Erythroblast (primary cell): Measurements from ENCODE around the gene MYH6.
"Not testable (repeated sequence)": the region's sequence is repeated elsewhere in the genome, so short reads cannot be mapped to it uniquely, and the experiment has no call there.

Experiments
- DNase-seq, 2 experiments: peaks; one replicate each; lab custom pipeline; 2025; lab: John Stamatoyannopoulos, UW
- GATA1 ChIP-seq: IDR thresholded peaks from 2 replicates; pipeline ENCODE4 v1.6.1; 2011; ENCODE audit warnings: low read depth, mild to moderate bottlenecking, control low read depth, low read length, moderate library complexity
- POLR2A ChIP-seq: IDR thresholded peaks from 2 replicates; pipeline ENCODE4 v1.6.1; 2011; ENCODE audit warnings: mild to moderate bottlenecking, low read length

Gene MYH6

GRCh38 chr14:23401291-23401690 lies 6.8 kb downstream of the MYH6 start:
- TF ChIP-seq GATA1 (no peak), POLR2A (no peak)
- no peak for DNase-seq

- not testable (repeated sequence) for DNase-seq
These were observed 7.5 kb downstream of the MYH6 start for GRCh38 chr14:23400496-23401149.

- no peak for TF ChIP-seq POLR2A
- no peak for TF ChIP-seq GATA1
- DNase-seq: no peak
These were observed 8.5 kb downstream of the MYH6 start for GRCh38 chr14:23399591-23399990.

GRCh38 chr14:23399136-23399535 lies 8.9 kb downstream of the MYH6 start:
- TF ChIP-seq GATA1 (no peak), POLR2A (no peak)
- no peak for DNase-seq

GRCh38 chr14:23398348-23398747 lies 9.7 kb downstream of the MYH6 start:
- TF ChIP-seq GATA1 (no peak), POLR2A (no peak)

GRCh38 chr14:23396781-23397407 lies 11.2 kb downstream of the MYH6 start:
- no peak for DNase-seq
- TF ChIP-seq POLR2A (no peak), GATA1 (no peak)

More at GRCh38 chr14:23398348-23398747, 9.7 kb downstream of the MYH6 start:
- no peak for DNase-seq

- TF ChIP-seq GATA1 (no peak), POLR2A (no peak)
- DNase-seq: no peak
These were observed 11.9 kb downstream of the MYH6 start for GRCh38 chr14:23396126-23396525.

- no peak for DNase-seq
- TF ChIP-seq GATA1 (no peak), POLR2A (no peak)
These were observed 15.5 kb downstream of the MYH6 start for GRCh38 chr14:23392613-23393012.

GRCh38 chr14:23389871-23390270 lies 18.2 kb downstream of the MYH6 start:
- DNase-seq: not testable (repeated sequence)

GRCh38 chr14:23389396-23389795 lies 18.7 kb downstream of the MYH6 start:
- TF ChIP-seq GATA1 (no peak), POLR2A (no peak)

GRCh38 chr14:23388996-23389395 lies 19.1 kb downstream of the MYH6 start:
- TF ChIP-seq GATA1 (no peak), POLR2A (no peak)
- no peak for DNase-seq

More at GRCh38 chr14:23389396-23389795, 18.7 kb downstream of the MYH6 start:
- DNase-seq: no peak

GRCh38 chr14:23387916-23388882 lies 19.9 kb downstream of the MYH6 start:
- TF ChIP-seq POLR2A (no peak), GATA1 (no peak)
- DNase-seq: no peak

- no peak for DNase-seq
- TF ChIP-seq GATA1 (no peak), POLR2A (no peak)
These were observed 21.1 kb downstream of the MYH6 start for GRCh38 chr14:23386999-23387398.

GRCh38 chr14:23386266-23386657 lies 21.8 kb downstream of the MYH6 start:
- DNase-seq: not testable (repeated sequence)
